Epithelial cell of alveolus of lung (primary cell): Measurements from ENCODE around the gene VCL. TPM values are rescaled to one million over a fixed set of nuclear protein-coding genes. Genes with fewer than 3 reads are reported as not detected.

Source experiments
- total RNA-seq: library from RNA; depleted of rRNA; stranded (reverse); fragments of >200 nt; gene quantifications from 2 replicates; pipeline ENCODE4 v1.2.1, GENCODE V29; 2015

The VCL gene
- total RNA-seq = 122 and 173 TPM in 2 replicates

DNA sequence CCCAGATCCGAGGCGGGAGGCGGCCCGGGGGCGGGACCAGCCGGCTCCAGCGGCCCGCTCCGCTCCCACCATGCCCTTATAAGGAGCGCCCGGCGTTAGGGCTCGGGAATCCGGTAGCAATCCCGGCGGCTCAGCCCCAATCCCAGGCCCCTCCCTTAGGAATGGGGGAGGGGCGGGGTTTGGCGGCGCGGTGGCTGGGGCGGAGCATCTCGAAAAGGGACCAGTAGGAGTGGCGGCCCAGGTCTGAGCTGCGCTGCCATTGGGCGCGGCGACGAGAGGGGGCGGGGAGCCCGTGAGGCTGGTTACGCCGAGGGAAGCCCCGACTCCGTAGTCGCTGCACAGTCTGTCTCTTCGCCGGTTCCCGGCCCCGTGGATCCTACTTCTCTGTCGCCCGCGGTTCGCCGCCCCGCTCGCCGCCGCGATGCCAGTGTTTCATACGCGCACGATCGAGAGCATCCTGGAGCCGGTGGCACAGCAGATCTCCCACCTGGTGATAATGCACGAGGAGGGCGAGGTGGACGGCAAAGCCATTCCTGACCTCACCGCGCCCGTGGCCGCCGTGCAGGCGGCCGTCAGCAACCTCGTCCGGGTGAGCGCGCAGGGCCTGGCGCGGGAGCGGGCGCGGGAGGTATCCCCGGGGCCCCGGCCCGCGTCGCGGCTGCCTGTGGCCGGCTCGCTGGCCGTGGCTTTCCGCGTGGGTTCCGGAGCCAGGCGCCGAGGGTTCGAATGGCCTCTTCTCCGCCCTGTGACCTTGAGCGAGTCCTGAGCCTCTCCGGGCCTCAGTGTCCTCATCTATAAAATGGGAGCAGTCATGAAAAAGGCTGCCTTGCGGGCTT, at the start of gene VCL:
Gene VCL, plus strand, starts transcription at position 330 of the 836 bp plus-strand sequence. Its CDS starts 92 bp downstream, at position 422.

GRCh38 chr10:74150204-74150989, 152.5 kb downstream of the VCL start, which contains the start of gene AP3M1:
AP3M1 (minus strand) TSS chr10:74150828; CDS start chr10:74138379, 12,449 bp downstream.

DNA sequence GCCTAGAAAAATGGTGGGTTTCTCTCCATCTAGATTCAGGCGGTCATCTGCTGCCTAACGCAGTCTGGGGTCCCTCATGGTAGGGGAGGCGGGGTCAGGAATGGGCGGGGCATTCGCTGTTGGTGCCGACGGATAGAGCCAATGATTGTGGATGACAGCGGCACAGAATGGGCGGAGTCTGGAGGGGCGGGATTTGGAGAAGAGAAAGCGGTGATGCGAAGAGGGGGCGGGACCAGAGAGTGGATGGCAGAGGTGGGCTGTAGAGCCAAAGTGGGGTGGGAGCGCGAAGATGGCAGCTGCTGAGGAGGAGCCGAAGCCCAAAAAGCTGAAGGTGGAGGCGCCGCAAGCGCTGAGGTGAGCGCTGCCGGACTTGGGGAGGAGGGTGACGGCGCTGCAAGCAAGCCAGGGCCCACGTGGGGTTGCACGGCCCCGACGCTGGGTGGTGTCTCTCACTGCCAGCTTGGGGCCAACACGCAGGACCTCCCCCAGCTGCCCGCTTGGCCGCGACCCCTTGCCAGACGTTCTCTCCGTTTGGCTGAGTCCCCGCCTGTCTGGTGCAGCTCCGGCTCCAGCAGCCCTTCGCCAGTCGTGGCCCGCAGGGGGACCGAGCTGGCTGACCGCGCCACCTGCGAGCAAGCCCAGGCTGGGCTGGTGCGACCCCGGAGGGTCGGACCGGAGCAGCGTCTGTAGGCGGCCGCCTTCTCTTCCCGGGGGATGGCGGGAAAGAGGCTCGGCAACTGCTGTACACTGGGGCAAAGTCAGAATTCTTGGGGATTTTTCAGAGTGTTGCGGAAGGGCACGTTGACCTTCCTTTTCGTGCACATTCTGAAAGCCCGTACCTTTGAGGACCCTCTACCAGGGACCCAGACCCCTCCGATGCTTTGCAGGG, 153.3 kb downstream of the VCL start, which contains the start of gene ADK:
Gene ADK, plus strand, starts transcription at position 232 of the 889 bp plus-strand sequence. Its CDS starts 58 bp downstream, at position 290.

Other genes starting within 250 kb of the VCL start
- gene CHCHD1, start 216.1 kb upstream of the VCL start, total RNA-seq = 40.6 and 56.0 TPM in 2 replicates
- 33.4 and 90.1 TPM in 2 replicates for gene ZSWIM8, start 212.5 kb upstream of the VCL start, total RNA-seq
- 7.4 and 35.7 TPM in 2 replicates for gene NDST2, start 186.5 kb upstream of the VCL start, total RNA-seq
- 14.7 and 18.3 TPM in 2 replicates for gene CAMK2G, start 123.6 kb upstream of the VCL start, total RNA-seq
- 156 and 449 TPM in 2 replicates for gene PLAU, start 87.0 kb upstream of the VCL start, total RNA-seq
- 28.3 and 29.9 TPM in 2 replicates for gene AP3M1, start 152.7 kb downstream of the VCL start, total RNA-seq
- 12.4 and 26.9 TPM in 2 replicates for gene ADK, start 153.1 kb downstream of the VCL start, total RNA-seq